IMR-90 (cell line): Measurements from ENCODE around the gene ELMO1. TPM values are rescaled to one million over a fixed set of nuclear protein-coding genes. Genes with fewer than 3 reads are reported as not detected.

Experiments used
- ATAC-seq: fragments of 200-7000 bp; cut with Tn5 transposase; 2 replicates; pipeline ENCODE4 v1.9.1; 2020; ENCODE audit warnings: low read depth, mild to moderate bottlenecking, moderate library complexity
- BruUV-seq: library from RNA; stranded (reverse); fragments of 400-500 nt; replicated peaks from 2 replicates; lab custom pipeline; 2021; lab: Mats Ljungman, UMichigan
- CTCF ChIA-PET: fragments of 300-600 bp; formaldehyde crosslinking; extraction: SDS; loops from one replicate; lab custom pipeline; 2021; ENCODE audit warnings: antibody characterized with exemption; lab: Yijun Ruan, JAX
- POLR2A ChIA-PET: fragments of 300-600 bp; sonication (Branson Sonifier 250); formaldehyde crosslinking; loops from one replicate; lab custom pipeline; 2022; ENCODE audit warnings: antibody characterized with exemption; ENCODE audit not compliant: unreplicated experiment; lab: Charles Lee
- DNase-seq: peaks from one replicate; pipeline ENCODE4 v3.0.0; 2013
- H2AFZ ChIP-seq: replicated peaks from 2 replicates; pipeline ENCODE3; 2013; ENCODE audit warnings: low read length, mild to moderate bottlenecking; ENCODE audit not compliant: poor library complexity
- H2AK5ac ChIP-seq: 2 replicates; pipeline ENCODE4 v1.6.1; 2013; ENCODE audit warnings: low read depth, low read length, inconsistent platforms
- H2AK9ac ChIP-seq: replicated peaks from 2 replicates; pipeline ENCODE3; 2013; ENCODE audit warnings: mild to moderate bottlenecking, low read depth, low read length, moderate library complexity; ENCODE audit not compliant: poor library complexity
- H2BK120ac ChIP-seq: 2 replicates; pipeline ENCODE4 v1.6.1; 2013; ENCODE audit warnings: low read depth, low read length, inconsistent platforms
- H2BK15ac ChIP-seq: 3 replicates; pipeline ENCODE4 v1.6.1; 2013; ENCODE audit warnings: low read depth, low read length, inconsistent platforms
- H2BK20ac ChIP-seq: 2 replicates; pipeline ENCODE4 v1.6.1; 2013; ENCODE audit warnings: low read depth, mild to moderate bottlenecking, inconsistent platforms, low read length, moderate library complexity
- H2BK5ac ChIP-seq: 2 replicates; pipeline ENCODE4 v1.6.1; 2013; ENCODE audit warnings: mild to moderate bottlenecking, low read depth, low read length, inconsistent platforms; ENCODE audit not compliant: poor library complexity, severe bottlenecking
- H3K14ac ChIP-seq: replicated peaks from 2 replicates; pipeline ENCODE4 v1.6.1; 2013; ENCODE audit warnings: low read depth, low read length, inconsistent platforms
- H3K18ac ChIP-seq: 2 replicates; pipeline ENCODE4 v1.6.1; 2013; ENCODE audit warnings: low read depth, low read length, control low read depth
- H3K23ac ChIP-seq: 2 replicates; pipeline ENCODE4 v1.6.1; 2013; ENCODE audit warnings: low read depth, low read length, inconsistent platforms
- H3K27ac ChIP-seq: 2 replicates; pipeline ENCODE4 v1.5.1; 2013; ENCODE audit warnings: mild to moderate bottlenecking, control low read depth, low read length; ENCODE audit not compliant: insufficient read depth
- H3K27me3 ChIP-seq: 2 replicates; pipeline ENCODE4 v1.6.1; 2013; ENCODE audit warnings: low read length; ENCODE audit not compliant: control insufficient read depth, insufficient read depth
- H3K36me3 ChIP-seq: 2 replicates; pipeline ENCODE4 v1.6.1; 2013; ENCODE audit warnings: low read length, mixed read lengths; ENCODE audit not compliant: control insufficient read depth, insufficient read depth
- H3K4ac ChIP-seq: 2 replicates; pipeline ENCODE4 v1.6.1; 2013; ENCODE audit warnings: low read depth, low read length, inconsistent platforms
- H3K4me1 ChIP-seq: 2 replicates; pipeline ENCODE4 v1.6.1; 2013; ENCODE audit warnings: low read length, mixed read lengths; ENCODE audit not compliant: control insufficient read depth, insufficient read depth
- H3K4me2 ChIP-seq: 2 replicates; pipeline ENCODE4 v1.6.1; 2013; ENCODE audit warnings: low read depth, mild to moderate bottlenecking, control low read depth, low read length, moderate library complexity
- H3K4me3 ChIP-seq: 2 replicates; pipeline ENCODE4 v1.5.1; 2013; ENCODE audit warnings: low read depth, mild to moderate bottlenecking, control low read depth, low read length, moderate library complexity; ENCODE audit not compliant: insufficient read depth
- H3K56ac ChIP-seq: 2 replicates; pipeline ENCODE4 v1.6.1; 2013; ENCODE audit warnings: low read length, inconsistent platforms; ENCODE audit not compliant: insufficient read depth; ENCODE audit errors: extremely low read depth
- H3K79me1 ChIP-seq, 2 experiments: 2 replicates each; pipeline ENCODE4 v1.6.1; 2013; ENCODE audit warnings: low read length in 2 of 2, inconsistent platforms in 1 of 2, low read depth in 1 of 2
- H3K9ac ChIP-seq: 2 replicates; pipeline ENCODE4 v1.6.1; 2013; ENCODE audit warnings: low read depth, low read length, control low read depth
- H3K9me1 ChIP-seq: 2 replicates; pipeline ENCODE4 v1.6.1; 2013; ENCODE audit warnings: low read length, inconsistent platforms; ENCODE audit not compliant: insufficient read depth
- H3K9me3 ChIP-seq: 2 replicates; pipeline ENCODE4 v1.6.1; 2013; ENCODE audit warnings: low read length; ENCODE audit not compliant: control insufficient read depth, insufficient read depth
- H4K20me1 ChIP-seq: 2 replicates; pipeline ENCODE4 v1.6.1; 2013; ENCODE audit warnings: low read length, inconsistent platforms; ENCODE audit not compliant: insufficient read depth
- H4K5ac ChIP-seq: 2 replicates; pipeline ENCODE4 v1.6.1; 2013; ENCODE audit warnings: mild to moderate bottlenecking, low read depth, low read length, control low read depth
- H4K8ac ChIP-seq, 2 experiments: 2 replicates each; pipeline ENCODE4 v1.6.1; 2013; ENCODE audit warnings: low read depth in 2 of 2, low read length in 2 of 2, control low read depth in 1 of 2, inconsistent platforms in 1 of 2
- H4K91ac ChIP-seq: 2 replicates; pipeline ENCODE4 v1.6.1; 2013; ENCODE audit warnings: low read depth, low read length, inconsistent platforms; ENCODE audit not compliant: insufficient read depth
- CHD1 ChIP-seq: IDR thresholded peaks from 2 replicates; pipeline ENCODE4 v1.6.1; 2012; ENCODE audit warnings: low read depth, low read length, improper control_type of control experiment
- FOS ChIP-seq: fragments of 150-350 bp; IDR thresholded peaks from 2 replicates; pipeline ENCODE4 v1.6.1; 2016; ENCODE audit warnings: low read depth, low read length
- MAZ ChIP-seq: IDR thresholded peaks from 2 replicates; pipeline ENCODE4 v1.6.1; 2012; ENCODE audit warnings: low read depth, mild to moderate bottlenecking, low read length, improper control_type of control experiment, moderate library complexity, borderline replicate concordance
- MXI1 ChIP-seq: IDR thresholded peaks from 2 replicates; pipeline ENCODE4 v1.6.1; 2012; ENCODE audit warnings: low read depth, mild to moderate bottlenecking, low read length, moderate library complexity, borderline replicate concordance
- NFE2L2 ChIP-seq: fragments of 150-350 bp; IDR thresholded peaks from 2 replicates; pipeline ENCODE4 v1.6.1; 2016; ENCODE audit warnings: low read depth, mild to moderate bottlenecking, low read length
- RAD21 ChIP-seq: IDR thresholded peaks from 2 replicates; pipeline ENCODE4 v1.6.1; 2012; ENCODE audit warnings: low read length, improper control_type of control experiment
- WGBS, 2 experiments: methylation state at CpG; one replicate each; pipeline versions ENCODE4 v1.1.5 to v1.1.7; 2013; ENCODE audit warnings: missing lambda C conversion rate in 2 of 2; ENCODE audit not compliant: insufficient read length in 1 of 2; ENCODE audit errors: extremely low coverage in 2 of 2; 5-methylcytosine and 5-hydroxymethylcytosine counted together
- dilution Hi-C: fragments of 300-500 bp; cut with HindIII; formaldehyde crosslinking; loops from one replicate; pipeline ENCODE4 v1.14.3; 2018; ENCODE audit warnings: low sequenced_read_pairs; ENCODE audit not compliant: unreplicated experiment
- in situ Hi-C: fragments of 300-500 bp; cut with MboI; formaldehyde crosslinking; loops from 3 replicates; pipeline ENCODE4 v1.14.3; 2019; ENCODE audit warnings: low sequenced_read_pairs, inconsistent platforms, mixed read lengths
- intact Hi-C: fragments of 100-400 bp; cut with micrococcal nuclease; formaldehyde crosslinking; loops from 2 replicates; pipeline ENCODE4 v1.10.0; 2022
- polyA plus RNA-seq, 3 experiments: library from polyadenylated mRNA; depleted of rRNA; stranded (reverse); fragments of >200 nt; gene quantifications; 2 replicates each; pipeline ENCODE4 v1.2.3, GENCODE V29; 2012; ENCODE audit warnings: low replicate concordance in 1 of 3
- total RNA-seq: library from RNA; depleted of rRNA; stranded (reverse); fragments of >200 nt; gene quantifications from 2 replicates; pipeline ENCODE4 v1.2.3, GENCODE V29; 2012
- TF ChIP-seq, protein P1 (sequence below): fragments of 150-350 bp; IDR thresholded peaks from 2 replicates; pipeline ENCODE4 v1.6.1; 2017; ENCODE audit warnings: mild to moderate bottlenecking, antibody characterized with exemption, low read length, low read depth
- TF ChIP-seq, protein P2 (sequence below): conservative IDR thresholded peaks from 2 replicates; pipeline ENCODE4 v1.5.1; 2012; ENCODE audit warnings: mild to moderate bottlenecking, low read depth, low read length, improper control_type of control experiment

ELMO1 gene
- total and polyA plus RNA-seq, 2 of the 4 experiments (the other 2 are of a cell fraction), result 0.03 TPM; not detected in 1

DNA sequence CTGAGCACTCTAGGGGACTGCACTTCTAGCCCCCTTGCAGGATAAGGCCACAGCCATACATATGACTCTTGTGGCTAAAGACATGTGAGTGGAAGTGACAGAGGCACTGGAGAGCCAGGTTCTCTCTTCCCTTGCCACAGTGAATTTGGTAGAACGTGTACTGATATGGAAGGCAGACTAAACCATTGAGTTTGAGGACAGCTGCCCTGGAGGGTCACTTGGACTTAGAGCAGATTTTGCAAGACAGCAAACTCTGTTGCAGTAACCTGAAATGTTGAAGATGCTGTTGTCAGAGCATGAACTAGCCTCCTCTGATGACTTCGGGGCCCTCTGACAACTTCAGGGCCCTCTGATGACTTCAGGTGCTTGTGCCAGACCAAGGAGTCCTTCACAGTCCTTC, 85.9 kb downstream of the ELMO1 start:
- no peak overlapping the region for H4K5ac ChIP-seq

More for the DNA sequence above, 85.9 kb downstream of the ELMO1 start:
- dilution Hi-C loops (no loop called here), in situ Hi-C loops (no loop called here), intact Hi-C loops (no loop called here)
- no peak overlapping the region for H3K4me3 ChIP-seq
- H3K9me1 ChIP-seq, result no peaks in the 10 kb centered on the region
- H3K23ac ChIP-seq, result no peak overlapping the region
- H3K4me2 ChIP-seq, result no peak overlapping the region
- no peak overlapping the region for H2AFZ ChIP-seq
- no peaks in the 10 kb centered on the region for H4K20me1 ChIP-seq
- H3K27me3 ChIP-seq, result no peaks in the 10 kb centered on the region
- H2BK20ac ChIP-seq, result no peak overlapping the region
- ChIA-PET POLR2A (no interaction called here), CTCF (no interaction called here)
- no peaks in the 10 kb centered on the region for H3K79me1 ChIP-seq
- no peak overlapping the region for H3K18ac ChIP-seq
- H4K8ac ChIP-seq, result no peak overlapping the region
- H2AK5ac ChIP-seq, result no peak overlapping the region
- H3K27ac ChIP-seq, result no peak overlapping the region
- H3K4ac ChIP-seq, result no peak overlapping the region
- H2BK5ac ChIP-seq, result no peak overlapping the region
- no peak for DNase-seq
- no peak overlapping the region for H3K14ac ChIP-seq
- no peak overlapping the region for H3K56ac ChIP-seq
- no peak overlapping the region for H2BK120ac ChIP-seq
- no TSS peak for BruUV-seq
- no peak for ATAC-seq
- TF ChIP-seq NFE2L2, result no peak
- TF ChIP-seq, protein P1, sequence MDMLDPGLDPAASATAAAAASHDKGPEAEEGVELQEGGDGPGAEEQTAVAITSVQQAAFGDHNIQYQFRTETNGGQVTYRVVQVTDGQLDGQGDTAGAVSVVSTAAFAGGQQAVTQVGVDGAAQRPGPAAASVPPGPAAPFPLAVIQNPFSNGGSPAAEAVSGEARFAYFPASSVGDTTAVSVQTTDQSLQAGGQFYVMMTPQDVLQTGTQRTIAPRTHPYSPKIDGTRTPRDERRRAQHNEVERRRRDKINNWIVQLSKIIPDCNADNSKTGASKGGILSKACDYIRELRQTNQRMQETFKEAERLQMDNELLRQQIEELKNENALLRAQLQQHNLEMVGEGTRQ, result no peak
- TF ChIP-seq FOS, result no peak
- TF ChIP-seq RAD21, result no peak
- TF ChIP-seq, protein P2, sequence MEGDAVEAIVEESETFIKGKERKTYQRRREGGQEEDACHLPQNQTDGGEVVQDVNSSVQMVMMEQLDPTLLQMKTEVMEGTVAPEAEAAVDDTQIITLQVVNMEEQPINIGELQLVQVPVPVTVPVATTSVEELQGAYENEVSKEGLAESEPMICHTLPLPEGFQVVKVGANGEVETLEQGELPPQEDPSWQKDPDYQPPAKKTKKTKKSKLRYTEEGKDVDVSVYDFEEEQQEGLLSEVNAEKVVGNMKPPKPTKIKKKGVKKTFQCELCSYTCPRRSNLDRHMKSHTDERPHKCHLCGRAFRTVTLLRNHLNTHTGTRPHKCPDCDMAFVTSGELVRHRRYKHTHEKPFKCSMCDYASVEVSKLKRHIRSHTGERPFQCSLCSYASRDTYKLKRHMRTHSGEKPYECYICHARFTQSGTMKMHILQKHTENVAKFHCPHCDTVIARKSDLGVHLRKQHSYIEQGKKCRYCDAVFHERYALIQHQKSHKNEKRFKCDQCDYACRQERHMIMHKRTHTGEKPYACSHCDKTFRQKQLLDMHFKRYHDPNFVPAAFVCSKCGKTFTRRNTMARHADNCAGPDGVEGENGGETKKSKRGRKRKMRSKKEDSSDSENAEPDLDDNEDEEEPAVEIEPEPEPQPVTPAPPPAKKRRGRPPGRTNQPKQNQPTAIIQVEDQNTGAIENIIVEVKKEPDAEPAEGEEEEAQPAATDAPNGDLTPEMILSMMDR, result no peak
- TF ChIP-seq MXI1, result no peak
- TF ChIP-seq MAZ, result no peak
- TF ChIP-seq CHD1, result no peak
- H2BK15ac ChIP-seq, result no peak overlapping the region
- H4K91ac ChIP-seq, result no peak overlapping the region
- H3K4me1 ChIP-seq, result no peaks in the 10 kb centered on the region
- peaks cover 20% of the 10 kb centered on the region for H3K9me3 ChIP-seq
- no CpG with 5 or more reads among the region's 2 CpGs for WGBS, 2 experiments
- no peaks in the 10 kb centered on the region for H3K36me3 ChIP-seq
- no peak overlapping the region for H2AK9ac ChIP-seq
- no peak overlapping the region for H3K9ac ChIP-seq
